SK-N-DZ (cell line): Measurements from ENCODE around the gene MARCHF2. TPM values are rescaled to one million over a fixed set of nuclear protein-coding genes. Genes with fewer than 3 reads are reported as not detected.
"Not testable (repeated sequence)": the region's sequence is repeated elsewhere in the genome, so short reads cannot be mapped to it uniquely, and the experiment has no call there.

ENCODE experiments used
- DNase-seq: peaks from one replicate; pipeline ENCODE4 v3.0.0-alpha.2; 2015; ENCODE audit warnings: low spot score
- polyA plus RNA-seq, 2 experiments: library from polyadenylated mRNA; depleted of rRNA; stranded (reverse); fragments of >200 nt; gene quantifications; 2 replicates each; pipeline ENCODE4 v1.2.3, GENCODE V29; 2014

MARCHF2 gene
- polyA plus RNA-seq (2014; cell fraction: cytosol; rRNA removed): 25.4 and 35.9 TPM in 2 replicates
- polyA plus RNA-seq (2014; cell fraction: nucleus; rRNA removed): 4.4 and 24.5 TPM in 2 replicates

- peak; percentile 94 for DNase-seq
Observed at GRCh38 chr19:8412783-8413628, at the start of gene MARCHF2. Gene MARCHF2 (plus strand): TSS chr19:8413305. CDS start chr19:8421841, 8,536 bp downstream.

GRCh38 chr19:8363803-8364771, 49.0 kb upstream of the MARCHF2 start, which contains the start of gene ANGPTL4:
Gene ANGPTL4 (plus strand): TSS chr19:8364155. CDS start chr19:8364322, 167 bp downstream.
- peak; percentile 76 for DNase-seq

GRCh38 chr19:8366121-8366581, 47.0 kb upstream of the MARCHF2 start:
- no peak for DNase-seq

- DNase-seq: no peak
Observed at GRCh38 chr19:8366961-8367326, 46.2 kb upstream of the MARCHF2 start.

- peak; percentile 81 for DNase-seq
Observed at GRCh38 chr19:8367327-8368001, 45.6 kb upstream of the MARCHF2 start.

GRCh38 chr19:8370176-8371010, 42.7 kb upstream of the MARCHF2 start:
- no peak for DNase-seq

- DNase-seq: no peak
Observed at GRCh38 chr19:8371011-8371804, 41.9 kb upstream of the MARCHF2 start.

GRCh38 chr19:8373867-8374813, 39.0 kb upstream of the MARCHF2 start:
- no peak for DNase-seq

GRCh38 chr19:8375766-8376165, 37.3 kb upstream of the MARCHF2 start:
- DNase-seq: not testable (repeated sequence)

- DNase-seq: not testable (repeated sequence)
Observed at GRCh38 chr19:8376373-8376974, 36.6 kb upstream of the MARCHF2 start.

- no peak for DNase-seq
Observed at GRCh38 chr19:8377598-8377997, 35.5 kb upstream of the MARCHF2 start.

- not testable (repeated sequence) for DNase-seq
Observed at GRCh38 chr19:8379156-8379891, 33.8 kb upstream of the MARCHF2 start.

GRCh38 chr19:8384569-8384968, 28.5 kb upstream of the MARCHF2 start:
- DNase-seq: not testable (repeated sequence)

GRCh38 chr19:8385103-8385502, 28.0 kb upstream of the MARCHF2 start:
- not testable (repeated sequence) for DNase-seq

GRCh38 chr19:8385566-8385965, 27.5 kb upstream of the MARCHF2 start:
- DNase-seq: not testable (repeated sequence)

- not testable (repeated sequence) for DNase-seq
Observed at GRCh38 chr19:8386419-8386818, 26.7 kb upstream of the MARCHF2 start.

- no peak for DNase-seq
Observed at GRCh38 chr19:8386990-8387389, 26.1 kb upstream of the MARCHF2 start.
